ENCODE data around the gene TPMT.

DNA sequence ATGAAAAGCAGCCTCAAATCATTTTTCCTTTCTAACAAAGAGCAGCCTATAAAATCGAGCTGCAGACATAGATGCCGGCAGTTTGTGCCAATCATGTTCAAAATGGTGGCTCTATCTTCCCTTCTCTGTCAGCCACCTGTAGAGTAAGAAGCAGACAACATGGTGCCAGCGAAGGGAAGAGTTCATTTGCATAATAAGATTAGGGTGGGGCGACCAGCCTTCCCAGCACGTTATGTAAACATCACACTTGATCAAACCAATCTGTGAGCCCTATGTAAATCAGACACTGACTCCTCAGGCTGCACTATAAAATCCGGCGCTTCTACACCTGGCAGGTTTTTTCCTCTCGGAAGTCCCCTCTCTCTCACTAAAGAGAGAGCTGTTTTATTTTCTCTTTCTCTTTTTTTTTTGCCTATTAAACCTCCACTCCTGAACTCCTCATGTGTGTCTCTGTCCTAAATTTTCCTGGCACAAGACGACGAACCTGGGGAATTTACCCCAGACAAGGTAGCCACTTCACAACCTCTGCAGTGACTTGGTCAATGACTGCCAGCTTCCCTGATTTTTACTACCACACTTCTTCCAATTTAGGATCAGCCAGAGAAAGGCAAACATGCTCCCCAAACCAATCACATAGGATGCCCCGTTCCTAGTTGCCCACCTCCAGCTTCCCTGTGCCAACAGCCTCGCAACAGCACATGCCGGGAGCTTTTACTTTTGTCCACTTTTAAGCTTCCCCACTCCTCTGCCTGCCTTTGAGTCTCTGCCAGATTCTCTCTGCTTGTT, 12.9 kb downstream of the TPMT start:
- TF ChIP-seq, protein P1, sequence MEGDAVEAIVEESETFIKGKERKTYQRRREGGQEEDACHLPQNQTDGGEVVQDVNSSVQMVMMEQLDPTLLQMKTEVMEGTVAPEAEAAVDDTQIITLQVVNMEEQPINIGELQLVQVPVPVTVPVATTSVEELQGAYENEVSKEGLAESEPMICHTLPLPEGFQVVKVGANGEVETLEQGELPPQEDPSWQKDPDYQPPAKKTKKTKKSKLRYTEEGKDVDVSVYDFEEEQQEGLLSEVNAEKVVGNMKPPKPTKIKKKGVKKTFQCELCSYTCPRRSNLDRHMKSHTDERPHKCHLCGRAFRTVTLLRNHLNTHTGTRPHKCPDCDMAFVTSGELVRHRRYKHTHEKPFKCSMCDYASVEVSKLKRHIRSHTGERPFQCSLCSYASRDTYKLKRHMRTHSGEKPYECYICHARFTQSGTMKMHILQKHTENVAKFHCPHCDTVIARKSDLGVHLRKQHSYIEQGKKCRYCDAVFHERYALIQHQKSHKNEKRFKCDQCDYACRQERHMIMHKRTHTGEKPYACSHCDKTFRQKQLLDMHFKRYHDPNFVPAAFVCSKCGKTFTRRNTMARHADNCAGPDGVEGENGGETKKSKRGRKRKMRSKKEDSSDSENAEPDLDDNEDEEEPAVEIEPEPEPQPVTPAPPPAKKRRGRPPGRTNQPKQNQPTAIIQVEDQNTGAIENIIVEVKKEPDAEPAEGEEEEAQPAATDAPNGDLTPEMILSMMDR (IDR thresholded peaks at IDR 0.05; ENCODE audit: low read depth, low read length, missing input control): no peak
- TF ChIP-seq RXRA (IDR thresholded peaks at IDR 0.05): no peak
- TF ChIP-seq RAD21 (IDR thresholded peaks at IDR 0.05): no peak
- no peak for TF ChIP-seq GABPA (IDR thresholded peaks at IDR 0.05 in 1 of 2, conservative IDR thresholded peaks at IDR 0.05 in 1 of 2)
- TF ChIP-seq, protein P2, sequence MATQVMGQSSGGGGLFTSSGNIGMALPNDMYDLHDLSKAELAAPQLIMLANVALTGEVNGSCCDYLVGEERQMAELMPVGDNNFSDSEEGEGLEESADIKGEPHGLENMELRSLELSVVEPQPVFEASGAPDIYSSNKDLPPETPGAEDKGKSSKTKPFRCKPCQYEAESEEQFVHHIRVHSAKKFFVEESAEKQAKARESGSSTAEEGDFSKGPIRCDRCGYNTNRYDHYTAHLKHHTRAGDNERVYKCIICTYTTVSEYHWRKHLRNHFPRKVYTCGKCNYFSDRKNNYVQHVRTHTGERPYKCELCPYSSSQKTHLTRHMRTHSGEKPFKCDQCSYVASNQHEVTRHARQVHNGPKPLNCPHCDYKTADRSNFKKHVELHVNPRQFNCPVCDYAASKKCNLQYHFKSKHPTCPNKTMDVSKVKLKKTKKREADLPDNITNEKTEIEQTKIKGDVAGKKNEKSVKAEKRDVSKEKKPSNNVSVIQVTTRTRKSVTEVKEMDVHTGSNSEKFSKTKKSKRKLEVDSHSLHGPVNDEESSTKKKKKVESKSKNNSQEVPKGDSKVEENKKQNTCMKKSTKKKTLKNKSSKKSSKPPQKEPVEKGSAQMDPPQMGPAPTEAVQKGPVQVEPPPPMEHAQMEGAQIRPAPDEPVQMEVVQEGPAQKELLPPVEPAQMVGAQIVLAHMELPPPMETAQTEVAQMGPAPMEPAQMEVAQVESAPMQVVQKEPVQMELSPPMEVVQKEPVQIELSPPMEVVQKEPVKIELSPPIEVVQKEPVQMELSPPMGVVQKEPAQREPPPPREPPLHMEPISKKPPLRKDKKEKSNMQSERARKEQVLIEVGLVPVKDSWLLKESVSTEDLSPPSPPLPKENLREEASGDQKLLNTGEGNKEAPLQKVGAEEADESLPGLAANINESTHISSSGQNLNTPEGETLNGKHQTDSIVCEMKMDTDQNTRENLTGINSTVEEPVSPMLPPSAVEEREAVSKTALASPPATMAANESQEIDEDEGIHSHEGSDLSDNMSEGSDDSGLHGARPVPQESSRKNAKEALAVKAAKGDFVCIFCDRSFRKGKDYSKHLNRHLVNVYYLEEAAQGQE (IDR thresholded peaks at IDR 0.05): no peak
- no peak for TF ChIP-seq SP1 (IDR thresholded peaks at IDR 0.05)
- TF ChIP-seq JUND (IDR thresholded peaks at IDR 0.05): no peak
- TF ChIP-seq TAF1 (conservative IDR thresholded peaks at IDR 0.05): no peak
- no peak for TF ChIP-seq YY1 (IDR thresholded peaks at IDR 0.05)
- TF ChIP-seq HNF4G (IDR thresholded peaks at IDR 0.05): no peak

Measured in liver (tissue), 3 donors.